Tibial nerve (tissue), 4 donors: Measurements from ENCODE around the gene NCL. TPM values are rescaled to one million over a fixed set of nuclear protein-coding genes. Genes with fewer than 3 reads are reported as not detected.

Experiments
- DNase-seq, 2 donors: peaks; one replicate each; pipeline ENCODE4 v3.0.0-alpha.2; 2019; ENCODE audit warnings: low spot score in 2 of 2
- H3K27ac ChIP-seq, 4 donors: fragments of 200-600 bp; sonication (generic) in 3 of 4; one replicate each; pipeline ENCODE4 v1.5.1; 2017 to 2019; ENCODE audit warnings: mild to moderate bottlenecking in 1 of 4
- H3K27me3 ChIP-seq, 2 donors: fragments of 200-600 bp; sonication (generic) in 1 of 2; one replicate each; pipeline versions ENCODE4 v1.5.1 to v1.6.0; 2017 to 2019
- H3K36me3 ChIP-seq, 3 donors: fragments of 200-600 bp; sonication (generic); one replicate each; pipeline ENCODE4 v1.5.1; 2018 to 2019
- H3K4me1 ChIP-seq, 4 donors: fragments of 200-600 bp; sonication (generic) in 3 of 4; one replicate each; pipeline ENCODE4 v1.5.1; 2017 to 2019
- H3K4me3 ChIP-seq, 4 donors: fragments of 200-600 bp; sonication (generic) in 3 of 4; one replicate each; pipeline ENCODE4 v1.5.1; 2017 to 2019; ENCODE audit warnings: mild to moderate bottlenecking in 1 of 4, moderate library complexity in 1 of 4
- H3K9me3 ChIP-seq, 4 donors: fragments of 200-600 bp; sonication (generic) in 3 of 4; one replicate each; pipeline ENCODE4 v1.5.1; 2017 to 2019
- EP300 ChIP-seq, 2 donors: sonication (generic); formaldehyde crosslinking; IDR thresholded peaks; one replicate each; pipeline ENCODE4 v1.6.1; 2017; ENCODE audit warnings: antibody characterized with exemption in 2 of 2, mild to moderate bottlenecking in 1 of 2
- POLR2A ChIP-seq, 2 donors: fragments of 450-650 bp; IDR thresholded peaks; one replicate each; pipeline ENCODE4 v1.6.1; 2017; ENCODE audit warnings: antibody characterized with exemption in 2 of 2, mild to moderate bottlenecking in 2 of 2, moderate library complexity in 2 of 2
- WGBS, 2 donors: methylation state at CpG; one replicate each; pipeline ENCODE4 v1.1.5; 2018; 5-methylcytosine and 5-hydroxymethylcytosine counted together
- total RNA-seq, 4 donors: library from RNA; depleted of rRNA; stranded (reverse); fragments of >200 nt; gene quantifications; one replicate each; pipeline ENCODE4 v1.1.0, GENCODE V29; 2016
- TF ChIP-seq, protein P1 (sequence below), 5 experiments: fragments of 200-600 bp in 3 of 5; fragments of 450-650 bp in 2 of 5; sonication (generic) in 3 of 5; IDR thresholded peaks; one replicate each; pipeline ENCODE4 v1.5.1; 2016 to 2019; ENCODE audit warnings: antibody characterized with exemption in 5 of 5, mild to moderate bottlenecking in 3 of 5, moderate library complexity in 2 of 5

Gene NCL
- total RNA-seq, 4 donors from 2014 or later, result 119 to 202 (median 143) TPM

DNA sequence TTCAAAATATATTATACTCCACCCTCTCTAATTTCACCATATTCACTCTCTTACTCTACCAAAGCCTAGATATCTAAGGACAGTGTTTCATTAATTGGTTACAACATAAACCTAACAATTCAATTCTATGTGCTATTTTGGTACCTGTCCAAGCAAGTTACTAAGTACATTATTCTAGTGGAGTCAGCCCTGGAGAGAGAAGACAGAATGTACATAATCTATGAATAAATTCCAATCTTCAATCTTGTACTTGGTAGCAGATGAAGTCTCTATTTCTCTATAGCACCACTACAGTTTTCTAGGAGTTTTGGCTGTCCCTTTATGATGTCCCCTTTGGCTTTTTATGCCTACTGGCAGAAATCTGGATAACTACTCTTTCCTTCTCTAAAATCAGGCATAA lies 38.3 kb upstream of the NCL start:
- DNase-seq, result no peak
- Histone ChIP-seq H3K4me3 (no peak overlapping the region), H3K4me1 (no peaks in the 10 kb centered on the region), H3K27me3 (no peaks in the 10 kb centered on the region), H3K36me3 (peaks cover 0 to 54% (median 0%) of the 10 kb centered on the region in 3 donors), H3K9me3 (no peaks in the 10 kb centered on the region), H3K27ac (no peak overlapping the region)
- no peak for TF ChIP-seq EP300 (IDR thresholded peaks at IDR 0.05)
- TF ChIP-seq, protein P1, sequence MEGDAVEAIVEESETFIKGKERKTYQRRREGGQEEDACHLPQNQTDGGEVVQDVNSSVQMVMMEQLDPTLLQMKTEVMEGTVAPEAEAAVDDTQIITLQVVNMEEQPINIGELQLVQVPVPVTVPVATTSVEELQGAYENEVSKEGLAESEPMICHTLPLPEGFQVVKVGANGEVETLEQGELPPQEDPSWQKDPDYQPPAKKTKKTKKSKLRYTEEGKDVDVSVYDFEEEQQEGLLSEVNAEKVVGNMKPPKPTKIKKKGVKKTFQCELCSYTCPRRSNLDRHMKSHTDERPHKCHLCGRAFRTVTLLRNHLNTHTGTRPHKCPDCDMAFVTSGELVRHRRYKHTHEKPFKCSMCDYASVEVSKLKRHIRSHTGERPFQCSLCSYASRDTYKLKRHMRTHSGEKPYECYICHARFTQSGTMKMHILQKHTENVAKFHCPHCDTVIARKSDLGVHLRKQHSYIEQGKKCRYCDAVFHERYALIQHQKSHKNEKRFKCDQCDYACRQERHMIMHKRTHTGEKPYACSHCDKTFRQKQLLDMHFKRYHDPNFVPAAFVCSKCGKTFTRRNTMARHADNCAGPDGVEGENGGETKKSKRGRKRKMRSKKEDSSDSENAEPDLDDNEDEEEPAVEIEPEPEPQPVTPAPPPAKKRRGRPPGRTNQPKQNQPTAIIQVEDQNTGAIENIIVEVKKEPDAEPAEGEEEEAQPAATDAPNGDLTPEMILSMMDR (IDR thresholded peaks at IDR 0.05), result no peak
- TF ChIP-seq POLR2A (IDR thresholded peaks at IDR 0.05), result no peak

DNA sequence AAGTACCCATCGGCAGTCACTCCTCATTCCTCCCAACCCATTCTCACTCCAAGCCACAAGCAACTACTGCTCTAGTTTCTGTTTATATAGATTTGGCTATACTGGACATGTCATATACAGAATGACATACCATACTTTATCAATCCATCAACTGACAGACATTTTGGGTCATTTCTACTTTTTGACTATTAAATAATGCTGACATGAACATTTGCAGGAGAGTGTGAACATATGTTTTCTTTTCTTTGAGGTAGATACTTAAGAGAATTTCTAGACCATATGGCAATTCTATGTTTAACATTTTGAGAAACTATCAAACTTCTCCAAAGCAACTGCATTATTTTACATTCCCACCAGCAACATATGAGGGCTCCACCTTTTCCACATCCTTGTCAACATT lies 33.4 kb upstream of the NCL start:
- no peak for DNase-seq
- H3K27ac ChIP-seq, result no peak overlapping the region
- H3K4me3 ChIP-seq, result no peak overlapping the region
- peaks cover 0 to 12% (median 0%) of the 10 kb centered on the region in 3 donors for H3K36me3 ChIP-seq
- TF ChIP-seq, protein P1 (IDR thresholded peaks at IDR 0.05), result no peak
- TF ChIP-seq POLR2A (IDR thresholded peaks at IDR 0.05) (no peak), EP300 (IDR thresholded peaks at IDR 0.05) (no peak)
- H3K27me3 ChIP-seq, result no peaks in the 10 kb centered on the region
- no peaks in the 10 kb centered on the region for H3K9me3 ChIP-seq
- 91 to 93% methylated on average over 1 of the region's 1 CpG for WGBS, 2 donors
- no peaks in the 10 kb centered on the region for H3K4me1 ChIP-seq

DNA sequence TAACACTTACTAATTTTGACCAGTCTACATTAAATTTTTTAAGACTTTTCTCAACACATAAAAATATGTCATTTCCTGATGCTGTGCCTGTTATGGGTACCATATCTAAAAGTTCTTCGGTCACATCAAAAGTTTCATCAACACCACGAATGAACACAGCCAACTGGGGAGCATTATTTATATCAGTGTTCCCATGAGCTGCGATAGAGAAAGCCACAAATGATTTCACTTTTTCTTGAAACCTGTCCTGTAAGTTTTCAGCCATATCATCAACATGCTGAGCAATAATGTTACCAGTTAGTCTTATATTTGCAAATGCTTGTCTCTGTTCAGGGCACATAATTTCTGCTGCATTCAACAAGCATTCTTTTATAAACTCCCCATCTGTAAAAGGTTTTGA lies 30.4 kb upstream of the NCL start:
- 78 to 91% methylated on average over 3 of the region's 3 CpGs for WGBS, 2 donors
- Histone ChIP-seq H3K4me3 (no peak overlapping the region), H3K27ac (no peak overlapping the region), H3K36me3 (peaks cover 0 to 3% (median 0%) of the 10 kb centered on the region in 3 donors), H3K27me3 (no peaks in the 10 kb centered on the region), H3K9me3 (no peaks in the 10 kb centered on the region), H3K4me1 (no peaks in the 10 kb centered on the region)
- no peak for TF ChIP-seq EP300 (IDR thresholded peaks at IDR 0.05)
- TF ChIP-seq, protein P1 (IDR thresholded peaks at IDR 0.05), result no peak
- DNase-seq, result no peak

DNA sequence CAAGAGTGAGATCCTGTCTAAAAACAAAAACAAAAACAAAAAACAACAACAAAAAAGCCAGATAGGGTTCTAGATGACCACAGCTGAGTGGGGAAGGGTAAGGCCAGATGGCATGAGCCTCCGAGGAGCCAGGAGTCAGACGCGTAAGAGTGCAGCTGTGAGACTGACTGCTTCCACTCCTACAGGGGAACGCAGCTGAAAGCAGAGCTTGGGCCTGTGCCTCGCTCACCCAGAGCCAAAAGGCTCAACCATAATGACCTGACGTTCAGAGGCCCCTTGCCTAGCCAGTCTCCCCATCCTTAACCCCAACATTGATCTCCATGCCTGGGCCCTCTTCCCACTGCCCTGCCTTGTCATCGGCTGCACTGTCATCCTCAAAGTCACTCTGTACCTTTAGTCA lies 26.5 kb upstream of the NCL start:
- Histone ChIP-seq H3K27ac (no peak overlapping the region), H3K27me3 (no peaks in the 10 kb centered on the region), H3K4me1 (no peaks in the 10 kb centered on the region), H3K4me3 (no peak overlapping the region), H3K36me3 (no peaks in the 10 kb centered on the region), H3K9me3 (no peaks in the 10 kb centered on the region)
- WGBS, 2 donors, result 80 to 88% methylated on average over 7 of the region's 7 CpGs
- TF ChIP-seq POLR2A (IDR thresholded peaks at IDR 0.05) (no peak), EP300 (IDR thresholded peaks at IDR 0.05) (no peak)
- TF ChIP-seq, protein P1 (IDR thresholded peaks at IDR 0.05), result no peak
- no peak for DNase-seq

DNA sequence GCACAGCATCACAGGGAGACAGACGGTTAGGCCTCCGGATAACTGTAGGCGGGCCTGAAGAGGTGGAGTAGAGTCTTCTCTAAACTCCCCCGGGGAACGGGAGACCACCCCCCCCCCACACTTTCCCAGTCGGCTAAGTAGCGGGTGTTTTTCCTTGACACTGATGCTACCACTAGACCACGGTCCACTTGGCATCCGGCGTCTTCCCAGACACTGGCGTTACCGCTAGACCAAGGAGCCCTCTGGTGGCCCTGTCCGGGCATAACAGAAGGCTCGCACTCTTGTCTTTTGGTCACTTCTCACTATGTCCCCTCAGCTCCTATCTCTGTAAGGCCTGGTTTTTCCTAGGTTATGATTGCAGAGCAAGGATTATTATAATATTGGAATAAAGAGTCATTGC lies 25.7 kb upstream of the NCL start:
- no peaks in the 10 kb centered on the region for H3K9me3 ChIP-seq
- H3K4me3 ChIP-seq, result no peak overlapping the region
- no peaks in the 10 kb centered on the region for H3K36me3 ChIP-seq
- WGBS, 2 donors, result 80 to 87% methylated on average over 14 of the region's 14 CpGs
- no peaks in the 10 kb centered on the region for H3K4me1 ChIP-seq
- DNase-seq, result no peak
- H3K27ac ChIP-seq, result no peak overlapping the region
- TF ChIP-seq, protein P1 (IDR thresholded peaks at IDR 0.05), result no peak
- TF ChIP-seq POLR2A (IDR thresholded peaks at IDR 0.05) (no peak), EP300 (IDR thresholded peaks at IDR 0.05) (no peak)
- no peaks in the 10 kb centered on the region for H3K27me3 ChIP-seq
